H9 (cell line): ENCODE data around the gene KANSL1. TPM values are rescaled to one million over a fixed set of nuclear protein-coding genes. Genes with fewer than 3 reads are reported as not detected.

Experiments
- DNase-seq: peaks from one replicate; pipeline ENCODE4 v3.0.0-alpha.2; 2017
- H2AFZ ChIP-seq: one replicate; pipeline ENCODE4 v1.6.1; 2013; ENCODE audit warnings: mild to moderate bottlenecking, low read length, control low read depth, moderate library complexity
- H2AK5ac ChIP-seq: 2 replicates; pipeline ENCODE4 v1.6.1; 2013; ENCODE audit warnings: low read length, control low read depth, mixed read lengths; ENCODE audit not compliant: insufficient read length
- H2BK120ac ChIP-seq: one replicate; pipeline ENCODE4 v1.6.1; 2013; ENCODE audit warnings: low read depth, mild to moderate bottlenecking, low read length, control low read depth, inconsistent platforms; ENCODE audit not compliant: poor library complexity, severe bottlenecking
- H2BK12ac ChIP-seq: 2 replicates; pipeline ENCODE4 v1.6.1; 2013; ENCODE audit warnings: low read length, control low read depth, mixed read lengths, low read depth; ENCODE audit not compliant: insufficient read length
- H2BK15ac ChIP-seq: 2 replicates; pipeline ENCODE4 v1.6.1; 2013; ENCODE audit warnings: low read depth, low read length, control low read depth
- H2BK20ac ChIP-seq: one replicate; pipeline ENCODE4 v1.6.1; 2013; ENCODE audit warnings: low read depth, mild to moderate bottlenecking, low read length, control low read depth, inconsistent platforms; ENCODE audit not compliant: poor library complexity, severe bottlenecking
- H2BK5ac ChIP-seq: 2 replicates; pipeline ENCODE4 v1.6.1; 2013; ENCODE audit warnings: low read length, control low read depth, mixed read lengths; ENCODE audit not compliant: insufficient read length
- H3K14ac ChIP-seq: 2 replicates; pipeline ENCODE4 v1.6.1; 2013; ENCODE audit warnings: low read length, control low read depth; ENCODE audit not compliant: insufficient read depth
- H3K18ac ChIP-seq: 2 replicates; pipeline ENCODE4 v1.6.1; 2013; ENCODE audit warnings: low read depth, mild to moderate bottlenecking, mixed read lengths, low read length, control low read depth; ENCODE audit not compliant: insufficient read length
- H3K23ac ChIP-seq: 2 replicates; pipeline ENCODE4 v1.6.1; 2013; ENCODE audit warnings: low read length, control low read depth, mixed read lengths, low read depth; ENCODE audit not compliant: insufficient read length
- H3K23me2 ChIP-seq: 2 replicates; pipeline ENCODE4 v1.6.1; 2013; ENCODE audit warnings: low read depth, mild to moderate bottlenecking, mixed read lengths, low read length, control low read depth; ENCODE audit not compliant: insufficient read length, poor library complexity, severe bottlenecking
- H3K27ac ChIP-seq: 2 replicates; pipeline ENCODE4 v1.5.1; 2013; ENCODE audit warnings: low read length, control low read depth, mixed read lengths, low read depth; ENCODE audit not compliant: insufficient read length
- H3K27me3 ChIP-seq: 2 replicates; pipeline ENCODE4 v1.6.1; 2013; ENCODE audit warnings: low read length, control low read depth, inconsistent platforms; ENCODE audit not compliant: insufficient read depth
- H3K4ac ChIP-seq: 2 replicates; pipeline ENCODE4 v1.6.1; 2013; ENCODE audit warnings: low read depth, mild to moderate bottlenecking, control low read depth, inconsistent platforms, low read length, moderate library complexity
- H3K4me1 ChIP-seq: 2 replicates; pipeline ENCODE4 v1.6.1; 2013; ENCODE audit warnings: low read length, control low read depth, inconsistent platforms; ENCODE audit not compliant: insufficient read depth
- H3K4me2 ChIP-seq: 2 replicates; pipeline ENCODE4 v1.6.1; 2013; ENCODE audit warnings: low read length, control low read depth, mixed read lengths; ENCODE audit not compliant: insufficient read length, insufficient read depth
- H3K56ac ChIP-seq: 2 replicates; pipeline ENCODE4 v1.6.1; 2013; ENCODE audit warnings: low read depth, mild to moderate bottlenecking, mixed read lengths, low read length, control low read depth; ENCODE audit not compliant: insufficient read length
- H3K79me1 ChIP-seq: 2 replicates; pipeline ENCODE4 v1.6.1; 2013; ENCODE audit warnings: low read depth, mild to moderate bottlenecking, moderate library complexity, low read length, control low read depth, inconsistent platforms; ENCODE audit not compliant: insufficient read depth, poor library complexity, severe bottlenecking
- H3K79me2 ChIP-seq: 2 replicates; pipeline ENCODE4 v1.6.1; 2013; ENCODE audit warnings: low read length, control low read depth, inconsistent platforms; ENCODE audit not compliant: insufficient read depth
- H3K9ac ChIP-seq: 2 replicates; pipeline ENCODE4 v1.6.1; 2013; ENCODE audit warnings: low read length, control low read depth, mixed read lengths; ENCODE audit not compliant: insufficient read length; ENCODE audit errors: extremely low read depth
- H3K9me3 ChIP-seq: one replicate; pipeline ENCODE4 v1.6.1; 2013; ENCODE audit warnings: low read depth, low read length, inconsistent platforms; ENCODE audit not compliant: control insufficient read depth
- H3T11ph ChIP-seq: one replicate; pipeline ENCODE4 v1.6.1; 2013; ENCODE audit warnings: mild to moderate bottlenecking, low read length, control low read depth, inconsistent platforms
- H4K20me1 ChIP-seq: one replicate; pipeline ENCODE4 v1.6.1; 2013; ENCODE audit not compliant: control insufficient read depth, insufficient read length, insufficient read depth
- H4K5ac ChIP-seq: 2 replicates; pipeline ENCODE4 v1.6.1; 2013; ENCODE audit warnings: low read depth, mild to moderate bottlenecking, mixed read lengths, low read length, control low read depth; ENCODE audit not compliant: insufficient read length
- H4K8ac ChIP-seq: replicated peaks from 2 replicates; pipeline ENCODE4 v1.6.1; 2013; ENCODE audit warnings: low read length, control low read depth, mixed read lengths, low read depth; ENCODE audit not compliant: insufficient read length
- H4K91ac ChIP-seq: 2 replicates; pipeline ENCODE4 v1.6.1; 2013; ENCODE audit warnings: low read depth, mild to moderate bottlenecking, moderate library complexity, mixed read lengths, low read length, control low read depth; ENCODE audit not compliant: insufficient read length
- H3K27ac Mint-ChIP-seq, 3 experiments: 2 replicates in 2 of 3; 3 replicates in 1 of 3; pipeline ENCODE4 v1.8.0; 2020 to 2021; ENCODE audit warnings: mixed read lengths in 3 of 3, mild to moderate bottlenecking in 1 of 3, moderate library complexity in 1 of 3
- H3K27me3 Mint-ChIP-seq: 2 replicates; pipeline ENCODE4 v1.8.0; 2021; ENCODE audit warnings: low read depth, mild to moderate bottlenecking, moderate library complexity, mixed read lengths
- H3K36me3 Mint-ChIP-seq, 3 experiments: 2 replicates in 2 of 3; 3 replicates in 1 of 3; pipeline ENCODE4 v1.8.0; 2020 to 2021; ENCODE audit warnings: low read depth in 3 of 3, mixed read lengths in 3 of 3; ENCODE audit not compliant: insufficient read depth in 1 of 3
- H3K4me1 Mint-ChIP-seq, 2 experiments: 2 replicates each; pipeline ENCODE4 v1.8.0; 2020; ENCODE audit warnings: mixed read lengths in 2 of 2
- H3K4me3 Mint-ChIP-seq, 2 experiments: 2 replicates in 1 of 2; 3 replicates in 1 of 2; pipeline ENCODE4 v1.8.0; 2020 to 2021; ENCODE audit warnings: mild to moderate bottlenecking in 2 of 2, mixed read lengths in 2 of 2, moderate library complexity in 1 of 2
- H3K9me3 Mint-ChIP-seq, 2 experiments: 2 replicates in 1 of 2; 3 replicates in 1 of 2; pipeline ENCODE4 v1.8.0; 2020; ENCODE audit warnings: mild to moderate bottlenecking in 2 of 2, mixed read lengths in 2 of 2, moderate library complexity in 1 of 2
- WGBS: extraction: QIAGEN DNeasy Blood & Tissue Kit; methylation state at CpG from one replicate; pipeline ENCODE4 v1.1.7; 2013; ENCODE audit warnings: missing lambda C conversion rate, low lambda C conversion rate, mixed read lengths; ENCODE audit not compliant: insufficient read length; ENCODE audit errors: extremely low coverage; 5-methylcytosine and 5-hydroxymethylcytosine counted together
- total RNA-seq: library from RNA; stranded (reverse); gene quantifications from 2 replicates; pipeline ENCODE4 v1.2.1, GENCODE V29; 2021
- TF ChIP-seq, protein P1 (sequence below): fragments of 200-600 bp; sonication (generic); conservative IDR thresholded peaks from 3 replicates; pipeline ENCODE4 v1.8.0; 2021; ENCODE audit warnings: antibody characterized with exemption, mild to moderate bottlenecking

KANSL1 gene
- total RNA-seq, 1 experiment from 2014 or later, result 114 TPM

DNA sequence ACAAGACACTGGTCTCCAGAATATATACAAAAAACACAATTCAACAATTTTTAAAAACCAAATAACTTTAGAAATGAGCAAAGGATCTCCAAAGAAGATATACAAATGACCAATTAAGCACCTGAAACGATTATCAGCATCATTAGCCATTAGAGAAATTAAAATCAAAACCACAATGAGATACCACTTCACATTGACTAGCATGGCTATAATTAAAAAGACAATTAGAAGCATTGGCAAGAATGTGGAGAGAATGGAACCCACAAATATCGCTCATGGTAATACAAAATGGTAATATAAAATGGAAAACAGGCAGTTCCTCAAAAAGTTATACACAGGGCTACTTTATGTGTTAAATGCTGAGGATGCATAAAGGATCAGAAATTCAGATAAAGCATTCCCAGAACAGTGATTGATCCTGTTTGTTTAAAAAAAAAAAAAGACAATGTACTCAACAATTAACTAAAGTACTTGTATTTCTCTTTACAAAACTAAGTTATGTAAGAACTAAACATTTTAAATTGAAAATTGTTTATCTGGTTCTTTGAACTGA lies 52.5 kb downstream of the KANSL1 start:
- H3K79me2 ChIP-seq, result peaks cover 58% of the 10 kb centered on the region; the same call in 1 of the 2 replicates
- Mint-ChIP-seq H3K27me3 (no peaks in the 10 kb centered on the region), H3K9me3 (no peaks in the 10 kb centered on the region), H3K27ac (no peak overlapping the region), H3K4me3 (no peak overlapping the region), H3K36me3 (peaks cover 0 to 8% (median 0%) of the 10 kb centered on the region in 3 experiments; a peak in 2 of 7 replicates), H3K4me1 (peaks cover 60 to 65% of the 10 kb centered on the region in 2 experiments)
- no peak for DNase-seq
- H4K91ac ChIP-seq, result no peak overlapping the region
- H2BK12ac ChIP-seq, result no peak overlapping the region
- no peak overlapping the region for H3K14ac ChIP-seq
- TF ChIP-seq, protein P1, sequence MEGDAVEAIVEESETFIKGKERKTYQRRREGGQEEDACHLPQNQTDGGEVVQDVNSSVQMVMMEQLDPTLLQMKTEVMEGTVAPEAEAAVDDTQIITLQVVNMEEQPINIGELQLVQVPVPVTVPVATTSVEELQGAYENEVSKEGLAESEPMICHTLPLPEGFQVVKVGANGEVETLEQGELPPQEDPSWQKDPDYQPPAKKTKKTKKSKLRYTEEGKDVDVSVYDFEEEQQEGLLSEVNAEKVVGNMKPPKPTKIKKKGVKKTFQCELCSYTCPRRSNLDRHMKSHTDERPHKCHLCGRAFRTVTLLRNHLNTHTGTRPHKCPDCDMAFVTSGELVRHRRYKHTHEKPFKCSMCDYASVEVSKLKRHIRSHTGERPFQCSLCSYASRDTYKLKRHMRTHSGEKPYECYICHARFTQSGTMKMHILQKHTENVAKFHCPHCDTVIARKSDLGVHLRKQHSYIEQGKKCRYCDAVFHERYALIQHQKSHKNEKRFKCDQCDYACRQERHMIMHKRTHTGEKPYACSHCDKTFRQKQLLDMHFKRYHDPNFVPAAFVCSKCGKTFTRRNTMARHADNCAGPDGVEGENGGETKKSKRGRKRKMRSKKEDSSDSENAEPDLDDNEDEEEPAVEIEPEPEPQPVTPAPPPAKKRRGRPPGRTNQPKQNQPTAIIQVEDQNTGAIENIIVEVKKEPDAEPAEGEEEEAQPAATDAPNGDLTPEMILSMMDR, result no peak
- H2BK15ac ChIP-seq, result no peak overlapping the region
- no peak overlapping the region for H3T11ph ChIP-seq
- no peaks in the 10 kb centered on the region for H4K20me1 ChIP-seq
- H3K23me2 ChIP-seq, result no peaks in the 10 kb centered on the region
- H4K8ac ChIP-seq, result no peak overlapping the region
- no peak overlapping the region for H3K23ac ChIP-seq
- no peak overlapping the region for H4K5ac ChIP-seq
- no peak overlapping the region for H3K4ac ChIP-seq
- H3K27me3 ChIP-seq, result no peaks in the 10 kb centered on the region
- H3K56ac ChIP-seq, result no peak overlapping the region
- no peak overlapping the region for H2AFZ ChIP-seq
- H3K9ac ChIP-seq, result no peak overlapping the region
- H2AK5ac ChIP-seq, result no peak overlapping the region
- H2BK120ac ChIP-seq, result no peak overlapping the region
- H3K18ac ChIP-seq, result no peak overlapping the region
- no peak overlapping the region for H2BK5ac ChIP-seq
- H3K4me2 ChIP-seq, result no peak overlapping the region
- peaks cover 2% of the 10 kb centered on the region; the same call in 1 of the 2 replicates for H3K4me1 ChIP-seq
- no peak overlapping the region for H3K27ac ChIP-seq
- H3K9me3 ChIP-seq, result no peaks in the 10 kb centered on the region
- H2BK20ac ChIP-seq, result no peak overlapping the region
- no peaks in the 10 kb centered on the region for H3K79me1 ChIP-seq
- WGBS, result no CpG with 5 or more reads among the region's 2 CpGs
